HepG2 (cell line): ENCODE measurements around the gene OR51E1. TPM values are rescaled to one million over a fixed set of nuclear protein-coding genes. Genes with fewer than 3 reads are reported as not detected.

Experiments
- ATAC-seq: fragments of 200-7000 bp; cut with Tn5 transposase; 3 replicates; pipeline ENCODE4 v1.9.1; 2020; ENCODE audit warnings: mild to moderate bottlenecking, moderate library complexity
- BruUV-seq: library from RNA; stranded (reverse); fragments of 400-500 nt; replicated peaks from 2 replicates; lab custom pipeline; 2021; lab: Mats Ljungman, UMichigan
- CTCF ChIA-PET: fragments of 300-600 bp; formaldehyde crosslinking; extraction: SDS; loops from one replicate; lab custom pipeline; 2021; ENCODE audit warnings: low total read pairs, inconsistent platforms, low intra/inter-chr PET ratio; lab: Yijun Ruan, JAX
- POLR2A ChIA-PET: fragments of 350-600 bp; sonication (Branson Sonifier 250); formaldehyde crosslinking; loops from one replicate; lab custom pipeline; 2020; ENCODE audit warnings: antibody characterized with exemption, inconsistent platforms; lab: Yijun Ruan, JAX
- DNase-seq: peaks from one replicate; pipeline ENCODE4 v3.0.0-alpha.2; 2015; ENCODE audit warnings: low spot score
- FAIRE-seq: peaks from 3 replicates; lab custom pipeline; 2011; peaks lifted over from hg19 to GRCh38; lab: Jason Lieb, UNC
- H2AFZ ChIP-seq: one replicate; pipeline ENCODE4 v1.6.1; 2011; ENCODE audit warnings: low read length, inconsistent platforms
- H3K27ac ChIP-seq: fragments of 300-600 bp; 3 replicates; pipeline ENCODE4 v1.8.0; 2011; ENCODE audit warnings: mixed run types, mild to moderate bottlenecking, mixed read lengths, low read length, inconsistent platforms; ENCODE audit not compliant: insufficient read depth; ENCODE audit errors: extremely low read length
- H3K27me3 ChIP-seq, 2 experiments: fragments of 200-600 bp in 1 of 2; 2 replicates in 1 of 2; 3 replicates in 1 of 2; pipeline versions ENCODE4 v1.6.0 to v1.8.0; 2011; ENCODE audit warnings: low read length in 2 of 2, mild to moderate bottlenecking in 2 of 2, moderate library complexity in 2 of 2, inconsistent platforms in 1 of 2; ENCODE audit not compliant: insufficient read depth in 2 of 2, control insufficient read depth in 1 of 2
- H3K36me3 ChIP-seq, 2 experiments: fragments of 200-600 bp in 1 of 2; replicated peaks in 1 of 2; 2 replicates in 1 of 2; 3 replicates in 1 of 2; pipeline versions ENCODE4 v1.5.1 to v1.8.0; 2011; ENCODE audit warnings: low read length in 2 of 2, inconsistent platforms in 1 of 2; ENCODE audit not compliant: insufficient read depth in 2 of 2, control insufficient read depth in 1 of 2
- H3K4me1 ChIP-seq: 2 replicates; pipeline ENCODE4 v1.5.1; 2012; ENCODE audit warnings: low read length, inconsistent platforms; ENCODE audit not compliant: insufficient read depth
- H3K4me2 ChIP-seq: 2 replicates; pipeline ENCODE4 v1.6.0; 2011; ENCODE audit warnings: low read depth, low read length, inconsistent platforms
- H3K4me3 ChIP-seq, 3 experiments: fragments of 200-600 bp in 1 of 3; sonication (generic), shearing (Covaris generic) in 1 of 3; replicated peaks in 1 of 3; 2 replicates each; pipeline ENCODE4 v1.5.1; 2011 to 2016; ENCODE audit warnings: low read length in 3 of 3, inconsistent platforms in 2 of 3, low read depth in 2 of 3, mild to moderate bottlenecking in 2 of 3, control low read depth in 1 of 3, mixed read lengths in 1 of 3; ENCODE audit not compliant: insufficient read depth in 1 of 3
- H3K79me2 ChIP-seq: one replicate; pipeline ENCODE4 v1.6.1; 2011; ENCODE audit warnings: low read length, inconsistent platforms; ENCODE audit not compliant: insufficient read depth
- H3K9ac ChIP-seq: 2 replicates; pipeline ENCODE4 v1.6.0; 2011; ENCODE audit warnings: mild to moderate bottlenecking, low read depth, low read length, inconsistent platforms; ENCODE audit not compliant: insufficient read depth
- H3K9me3 ChIP-seq: 2 replicates; pipeline ENCODE4 v1.5.1; 2012; ENCODE audit warnings: mild to moderate bottlenecking, low read length
- H4K20me1 ChIP-seq: 2 replicates; pipeline ENCODE4 v1.6.0; 2011; ENCODE audit warnings: inconsistent platforms, mild to moderate bottlenecking, low read length, moderate library complexity; ENCODE audit not compliant: insufficient read depth
- IRX3 ChIP-seq: sonication (generic); formaldehyde crosslinking; IDR thresholded peaks from 2 replicates; pipeline ENCODE4 v1.8.1; 2023; ENCODE audit warnings: mild to moderate bottlenecking, low read depth, missing genetic modification reagents, borderline replicate concordance
- JUNB ChIP-seq: sonication (generic); formaldehyde crosslinking; IDR thresholded peaks from 2 replicates; pipeline ENCODE4 v1.8.0; 2022; ENCODE audit warnings: missing genetic modification reagents, mild to moderate bottlenecking, borderline replicate concordance
- ZNF136 ChIP-seq: sonication (generic); formaldehyde crosslinking; IDR thresholded peaks from 2 replicates; pipeline ENCODE4 v1.8.1; 2022; ENCODE audit warnings: low read depth, mild to moderate bottlenecking, moderate library complexity, missing genetic modification reagents
- WGBS: methylation state at CpG from one replicate; pipeline ENCODE4 v1.1.6; 2017; ENCODE audit warnings: low lambda C conversion rate; 5-methylcytosine and 5-hydroxymethylcytosine counted together
- in situ Hi-C: cut with HindIII; loops from 2 replicates; pipeline ENCODE4 v1.10.0; 2017; ENCODE audit warnings: low pct_unique_long_range_greater_than_20kb; ENCODE audit not compliant: extremely low pct_ligation_motif_present
- intact Hi-C: fragments of 100-400 bp; cut with micrococcal nuclease; formaldehyde crosslinking; loops from one replicate; pipeline ENCODE4 v1.10.0; 2022; ENCODE audit not compliant: unreplicated experiment
- polyA plus RNA-seq, 8 experiments: library from polyadenylated mRNA; depleted of rRNA in 3 of 8; stranded (reverse) in 7 of 8; unstranded in 1 of 8; fragments of >200 nt; fragmentation: Illumina TruSeq in 4 of 8; extraction: Trizol in 4 of 8; gene quantifications; 2 replicates each; pipeline versions ENCODE4 v1.2.1 to v1.2.3, GENCODE V29; 2011 to 2016; ENCODE audit warnings: low read depth in 4 of 8, missing spikeins in 1 of 8, mixed read lengths in 1 of 8; ENCODE audit not compliant: insufficient read depth in 1 of 8
- total RNA-seq, 5 experiments: library from RNA; depleted of rRNA; stranded (reverse); fragments of >200 nt; fragmentation: Illumina TruSeq; extraction: Trizol; gene quantifications; 2 replicates each; pipeline ENCODE4 v1.2.3, GENCODE V29; 2016; ENCODE audit warnings: low read depth in 1 of 5

The OR51E1 gene
- total and polyA plus RNA-seq, 2 of the 13 experiments (the other 11 are each of a cell fraction or from before 2014, with no cell fraction given): not detected

DNA sequence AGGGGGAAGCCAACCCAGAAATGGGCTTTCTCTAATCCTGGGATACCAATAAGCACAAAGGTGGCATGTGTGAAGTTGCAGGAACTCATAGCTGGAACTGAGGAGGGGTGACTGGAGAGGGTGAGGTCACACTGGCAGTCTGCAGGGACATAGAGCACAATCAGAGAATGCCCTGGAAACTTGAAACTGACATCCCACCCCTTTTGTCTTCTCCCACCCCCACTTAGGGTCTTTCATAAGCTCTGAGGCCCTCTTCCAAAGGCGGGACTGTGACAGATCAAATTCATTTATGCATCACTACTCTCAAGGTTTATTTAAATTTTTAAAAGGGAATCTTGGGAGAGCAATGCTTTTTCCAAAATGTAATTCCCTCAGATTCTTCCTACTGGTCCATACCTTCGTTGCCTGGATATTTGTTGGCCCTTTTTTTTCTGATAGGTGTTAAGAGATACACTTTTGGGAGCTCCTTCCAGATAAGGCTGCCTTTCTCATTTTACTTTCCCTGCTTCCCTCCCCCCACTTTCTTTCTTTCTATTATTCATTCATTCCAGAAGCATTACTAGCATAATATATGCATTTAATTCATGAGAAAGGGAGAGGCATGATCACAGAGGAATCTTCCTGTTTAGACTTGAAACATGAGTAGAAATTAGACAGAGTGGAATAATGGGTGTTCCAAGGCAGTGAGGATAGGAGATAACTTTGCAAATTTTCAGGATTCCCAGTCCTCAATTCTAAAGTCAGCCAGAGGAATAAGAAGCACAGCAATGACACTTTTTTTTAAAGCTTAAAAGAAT lies 39.0 kb downstream of the OR51E1 start:
- POLR2A ChIA-PET: no interaction called here
- Histone ChIP-seq H3K27ac (no peak overlapping the region), H3K79me2 (no peaks in the 10 kb centered on the region), H4K20me1 (no peaks in the 10 kb centered on the region), H2AFZ (no peak overlapping the region), H3K4me3 (no peak overlapping the region), H3K9me3 (no peaks in the 10 kb centered on the region), H3K4me1 (no peaks in the 10 kb centered on the region), H3K36me3 (no peaks in the 10 kb centered on the region), H3K4me2 (no peak overlapping the region), H3K9ac (no peak overlapping the region), H3K27me3 (peaks cover 0 to 4% of the 10 kb centered on the region in 2 experiments; a peak in 2 of 5 replicates)
- no peak for ATAC-seq
- no peak for DNase-seq
- in situ Hi-C loops (no loop called here), intact Hi-C loops (no loop called here)
- TF ChIP-seq IRX3 (CRISPR knock-in tag) (no peak), ZNF136 (CRISPR knock-in tag) (no peak)
- WGBS: 0% methylated on average over 2 of the region's 2 CpGs
- no peak for FAIRE-seq
- CTCF ChIA-PET: no interaction called here
- no TSS peak for BruUV-seq

DNA sequence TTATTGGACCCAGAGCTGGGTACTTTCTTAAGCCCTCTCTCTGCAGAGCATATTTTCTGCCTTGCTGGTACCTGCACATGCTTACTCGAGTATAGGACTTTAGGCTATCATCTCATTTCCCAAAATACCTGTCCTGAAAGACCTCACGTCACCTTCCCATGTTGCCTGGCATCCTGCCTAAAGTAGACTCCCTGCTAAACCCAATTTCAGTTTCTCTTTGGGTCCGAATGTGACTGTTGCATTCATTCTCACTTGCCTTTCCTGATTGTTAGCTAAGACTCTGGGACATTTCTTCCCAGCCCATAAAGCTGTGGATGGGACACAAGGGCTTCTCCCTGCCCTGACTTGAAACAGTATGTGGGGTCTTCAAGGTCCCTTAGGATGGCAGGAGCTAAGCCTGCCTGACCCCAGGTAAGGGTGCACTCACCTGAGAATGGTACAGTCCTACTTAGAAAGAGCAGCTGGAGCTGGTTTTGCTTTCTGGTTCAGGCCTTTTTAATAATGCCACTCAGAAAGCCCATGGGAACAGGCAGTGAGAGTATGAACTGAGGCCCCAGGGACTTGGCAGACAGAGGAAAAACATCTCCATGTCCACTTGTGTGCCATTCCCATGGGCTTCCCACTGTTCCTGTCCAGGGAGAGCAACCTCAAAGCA lies 41.0 kb downstream of the OR51E1 start:
- WGBS: 9% methylated on average over 3 of the region's 3 CpGs
- Histone ChIP-seq H3K4me3 (no peak overlapping the region), H3K9ac (no peak overlapping the region), H2AFZ (no peak overlapping the region), H3K79me2 (no peaks in the 10 kb centered on the region), H3K36me3 (no peaks in the 10 kb centered on the region), H3K27me3 (peaks cover 0 to 4% of the 10 kb centered on the region in 2 experiments; a peak in 2 of 5 replicates), H3K4me1 (no peaks in the 10 kb centered on the region), H4K20me1 (no peaks in the 10 kb centered on the region), H3K9me3 (no peaks in the 10 kb centered on the region), H3K4me2 (no peak overlapping the region), H3K27ac (no peak overlapping the region)
- no TSS peak for BruUV-seq
- no peak for ATAC-seq
- no peak for DNase-seq
- intact Hi-C loops: no loop called here
- no peak for FAIRE-seq
- CTCF ChIA-PET: no interaction called here
- POLR2A ChIA-PET: no interaction called here
- in situ Hi-C loops: no loop called here
- no peak for TF ChIP-seq JUNB (CRISPR knock-in tag)
